H1 (cell line): ENCODE measurements around the gene ARID1B. TPM values are rescaled to one million over a fixed set of nuclear protein-coding genes. Genes with fewer than 3 reads are reported as not detected.

Source experiments
- ASH2L ChIP-seq: fragments of 200-600, 300-600 bp; sonication (generic); IDR thresholded peaks from one replicate; pipeline ENCODE4 v1.7.1; 2017; ENCODE audit warnings: low read length
- BCL11A ChIP-seq, 2 experiments: IDR thresholded peaks; one replicate each; pipeline ENCODE4 v1.6.1; 2011; ENCODE audit warnings: low read depth in 2 of 2, low read length in 2 of 2, mild to moderate bottlenecking in 2 of 2
- CTCF ChIP-seq, 3 experiments: IDR thresholded peaks; 1 replicate in 2 of 3; 2 replicates in 1 of 3; pipeline versions ENCODE4 v1.5.1 to v1.6.1; 2011; ENCODE audit warnings: low read length in 3 of 3, mild to moderate bottlenecking in 3 of 3, inconsistent platforms in 2 of 3, low read depth in 1 of 3, moderate library complexity in 1 of 3; ENCODE audit not compliant: insufficient read depth in 1 of 3; ENCODE audit errors: control extremely low read depth in 1 of 3
- GTF2F1 ChIP-seq: IDR thresholded peaks from 2 replicates; pipeline ENCODE4 v1.6.1; 2012; ENCODE audit warnings: low read depth, low read length, improper control_type of control experiment, borderline replicate concordance
- KDM5A ChIP-seq: fragments of 200-600 bp; IDR thresholded peaks from 2 replicates; pipeline ENCODE4 v1.7.1; 2012; ENCODE audit warnings: mild to moderate bottlenecking, low read length, inconsistent platforms, mixed read lengths
- MAFK ChIP-seq: IDR thresholded peaks from 2 replicates; pipeline ENCODE4 v1.6.1; 2012; ENCODE audit warnings: low read depth, mild to moderate bottlenecking, improper control_type of control experiment, low read length
- MAX ChIP-seq: IDR thresholded peaks from 2 replicates; pipeline ENCODE4 v1.6.1; 2012; ENCODE audit warnings: inconsistent platforms
- RAD21 ChIP-seq, 2 experiments: IDR thresholded peaks in 1 of 2; conservative IDR thresholded peaks in 1 of 2; 2 replicates each; pipeline ENCODE4 v1.6.1; 2011; ENCODE audit warnings: low read depth in 2 of 2, low read length in 2 of 2, improper control_type of control experiment in 1 of 2, inconsistent platforms in 1 of 2, mild to moderate bottlenecking in 1 of 2, moderate library complexity in 1 of 2
- RNF2 ChIP-seq: fragments of 200-900, 300-1000 bp; sonication (generic); IDR thresholded peaks from 2 replicates; pipeline ENCODE4 v1.7.1; 2016; ENCODE audit warnings: borderline replicate concordance, low read depth, mild to moderate bottlenecking, antibody characterized with exemption, low read length; ENCODE audit not compliant: poor library complexity, severe bottlenecking; ENCODE audit errors: missing control alignments
- RXRA ChIP-seq: IDR thresholded peaks from 2 replicates; pipeline ENCODE4 v1.6.1; 2011; ENCODE audit warnings: low read depth, mild to moderate bottlenecking, low read length, moderate library complexity; ENCODE audit not compliant: insufficient read depth
- TCF12 ChIP-seq: IDR thresholded peaks from 2 replicates; pipeline ENCODE4 v1.6.1; 2011; ENCODE audit warnings: low read depth, mild to moderate bottlenecking, low read length
- polyA plus RNA-seq, 7 experiments: library from polyadenylated mRNA; depleted of rRNA in 3 of 7; stranded (reverse) in 5 of 7; unstranded in 2 of 7; fragments of >200 nt in 5 of 7; fragments of 200-250 nt in 2 of 7; gene quantifications; 1 replicate in 5 of 7; 2 replicates in 1 of 7; 4 replicates in 1 of 7; pipeline versions ENCODE4 v1.2.1 to v1.2.3, GENCODE V29; 2011 to 2013; ENCODE audit warnings: missing spikeins in 2 of 7, mixed read lengths in 2 of 7
- total RNA-seq: library from RNA; stranded (reverse); fragmentation: NEBNext Ultra II Directional; extraction: Animal tissue kit (Norgen Biotek cat#: 25700); gene quantifications from 2 replicates; pipeline ENCODE4 v1.2.1, GENCODE V29; 2021

ARID1B gene
- total and polyA plus RNA-seq, 2 of the 8 experiments (the other 6 are each of a cell fraction or from before 2014, with no cell fraction given), result 24.3 to 70.3 TPM

DNA sequence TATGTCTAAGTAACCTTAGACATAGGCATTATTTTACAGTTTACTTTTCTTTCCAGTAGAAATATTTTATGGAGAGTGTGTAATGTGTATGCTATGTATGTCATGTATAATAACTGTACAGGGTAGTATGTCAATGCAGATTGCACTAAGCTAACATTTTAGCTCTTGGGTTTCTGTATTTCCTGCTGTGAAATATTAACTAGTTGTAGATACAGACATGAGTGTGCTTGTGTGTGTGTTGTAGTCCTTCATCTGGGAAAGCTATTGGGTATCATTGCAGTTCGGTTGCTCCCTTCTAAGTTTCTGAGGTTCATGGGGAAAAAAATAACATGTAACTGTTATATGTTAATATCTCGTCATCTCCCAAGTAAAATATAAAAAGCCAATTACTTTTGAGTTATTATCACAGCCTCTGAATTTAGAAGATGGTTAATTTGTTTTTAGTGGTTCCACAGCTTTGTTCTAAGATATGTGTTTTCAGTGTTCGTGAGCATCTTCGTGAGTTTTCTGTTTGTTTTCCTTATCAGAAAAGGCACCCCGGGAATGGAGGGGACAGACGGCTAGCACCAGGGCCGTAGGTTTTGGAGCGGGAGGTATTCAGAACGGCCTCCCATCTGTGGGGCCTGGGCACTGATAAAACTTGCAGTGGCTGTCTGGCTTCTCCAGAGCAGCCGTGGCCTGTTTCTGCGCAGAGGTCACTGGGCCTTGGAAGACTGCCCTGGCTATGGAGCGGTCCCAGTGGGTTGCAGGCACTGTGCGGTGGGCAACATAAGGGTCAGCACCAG, 215.0 kb downstream of the ARID1B start (continued):
- TF ChIP-seq CTCF (IDR thresholded peaks at IDR 0.05; ENCODE audit: control extremely low read depth in 1 of 3, insufficient read depth in 1 of 3, low read depth in 1 of 3, low read length in 3 of 3) (no peak), TCF12 (no peak), RAD21 (IDR thresholded peaks at IDR 0.05 in 1 of 2, conservative IDR thresholded peaks at IDR 0.05 in 1 of 2; ENCODE audit: low read depth in 2 of 2, low read length in 2 of 2) (no peak), MAX (no peak), ASH2L (no peak), GTF2F1 (no peak), MAFK (no peak), BCL11A (IDR thresholded peaks at IDR 0.05; ENCODE audit: low read depth in 2 of 2, low read length in 2 of 2) (no peak), RXRA (no peak), RNF2 (no peak), KDM5A (no peak)
